HG02610 (cell line): ENCODE measurements around the gene TNFRSF6B.

Experiments
- ATAC-seq: cut with Tn5 transposase; IDR thresholded peaks from one replicate; pipeline ENCODE4 v1.9.1; 2021; ENCODE audit warnings: mild to moderate bottlenecking, moderate library complexity; ENCODE audit not compliant: unreplicated experiment

TNFRSF6B gene

GRCh38 chr20:63682384-63683139 is 13.9 kb upstream of the TNFRSF6B start:
- no peak for ATAC-seq

- no peak for ATAC-seq
These were observed 11.0 kb upstream of the TNFRSF6B start for GRCh38 chr20:63685269-63686026.

DNA sequence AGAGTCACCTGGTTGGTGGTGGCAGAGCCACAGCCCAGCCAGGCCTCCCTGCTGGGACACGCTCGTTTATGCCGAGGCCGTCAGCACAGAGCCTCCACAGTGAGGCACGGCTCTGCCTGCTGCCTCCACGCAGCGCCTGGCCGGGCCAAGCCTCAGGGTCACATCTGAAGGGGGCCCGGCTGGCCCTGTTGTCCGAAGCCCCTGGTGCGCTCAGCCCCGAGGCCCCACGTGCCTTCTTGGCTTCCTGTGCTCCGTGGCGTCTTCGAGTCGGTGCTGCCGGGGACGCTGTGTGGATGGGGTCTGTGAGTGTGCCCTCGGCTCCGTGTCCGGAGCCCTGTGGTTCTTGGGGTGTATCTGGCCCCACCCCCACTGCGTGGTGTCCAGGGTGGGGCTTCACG is 10.4 kb upstream of the TNFRSF6B start:
- no peak for ATAC-seq

GRCh38 chr20:63686492-63687321 is 9.7 kb upstream of the TNFRSF6B start:
- ATAC-seq = no peak

DNA sequence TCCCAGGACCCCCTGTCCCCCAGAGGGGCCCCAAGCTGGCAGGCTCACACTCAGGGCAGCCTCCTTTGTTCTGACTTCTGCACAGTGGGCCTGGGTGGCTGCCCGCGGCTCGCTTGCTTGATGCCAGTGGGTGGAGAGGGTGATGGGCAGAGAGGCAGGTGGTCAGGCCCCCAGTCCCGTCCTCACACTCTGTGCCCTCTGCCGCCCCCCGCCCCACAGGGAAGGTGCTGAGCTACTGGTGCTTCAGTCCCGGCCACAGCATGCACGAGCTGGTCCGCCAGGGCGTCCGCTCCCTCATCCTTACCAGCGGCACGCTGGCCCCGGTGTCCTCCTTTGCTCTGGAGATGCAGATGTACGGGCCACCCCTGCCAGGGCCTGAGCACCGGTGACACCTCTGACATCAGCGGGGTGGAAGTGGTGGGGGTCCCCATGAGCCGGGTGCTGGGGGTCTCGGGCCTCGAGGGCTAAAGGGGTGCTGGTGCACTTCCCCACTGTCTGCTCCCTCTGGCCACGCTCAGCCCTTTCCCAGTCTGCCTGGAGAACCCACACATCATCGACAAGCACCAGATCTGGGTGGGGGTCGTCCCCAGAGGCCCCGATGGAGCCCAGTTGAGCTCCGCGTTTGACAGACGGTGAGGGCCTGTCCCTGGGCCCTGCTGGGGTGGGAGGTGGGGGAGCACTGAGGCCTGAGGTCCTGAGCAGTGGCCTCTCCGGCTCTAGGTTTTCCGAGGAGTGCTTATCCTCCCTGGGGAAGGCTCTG is 8.9 kb upstream of the TNFRSF6B start:
- ATAC-seq = no peak

- no peak for ATAC-seq
These were observed 8.0 kb upstream of the TNFRSF6B start for GRCh38 chr20:63688228-63689045.

GRCh38 chr20:63689046-63690002 is 7.1 kb upstream of the TNFRSF6B start:
- no peak for ATAC-seq

DNA sequence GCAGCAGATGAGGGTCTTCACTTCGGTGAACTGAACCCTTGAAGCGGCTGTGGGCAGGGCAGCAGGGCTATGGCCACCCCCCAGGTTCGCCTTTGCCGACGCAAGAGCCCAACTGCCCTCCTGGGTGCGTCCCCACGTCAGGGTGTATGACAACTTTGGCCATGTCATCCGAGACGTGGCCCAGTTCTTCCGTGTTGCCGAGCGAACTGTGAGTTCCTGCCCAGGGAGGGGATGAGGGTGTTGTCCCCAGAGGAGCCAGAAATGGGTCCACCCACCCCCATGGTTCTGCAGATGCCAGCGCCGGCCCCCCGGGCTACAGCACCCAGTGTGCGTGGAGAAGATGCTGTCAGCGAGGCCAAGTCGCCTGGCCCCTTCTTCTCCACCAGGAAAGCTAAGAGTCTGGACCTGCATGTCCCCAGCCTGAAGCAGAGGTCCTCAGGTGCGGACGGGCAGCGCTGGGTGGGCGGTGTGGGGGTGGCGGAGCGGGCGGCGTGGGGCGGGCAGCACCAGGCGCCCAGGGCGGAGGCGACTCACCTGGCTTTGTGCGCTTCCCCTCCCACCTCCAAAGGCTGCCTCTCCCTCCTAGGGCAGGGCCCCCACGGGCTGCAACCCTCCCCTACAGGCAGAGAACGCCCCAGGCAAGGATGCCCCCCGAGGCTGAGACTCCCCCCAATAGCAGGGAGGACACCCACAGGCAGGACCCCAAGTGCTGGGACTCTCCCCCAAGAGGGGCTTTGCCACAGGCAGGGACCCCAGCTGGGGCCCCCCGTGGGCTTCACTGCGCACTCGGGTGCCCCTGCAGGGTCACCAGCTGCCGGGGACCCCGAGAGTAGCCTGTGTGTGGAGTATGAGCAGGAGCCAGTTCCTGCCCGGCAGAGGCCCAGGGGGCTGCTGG is 6.2 kb upstream of the TNFRSF6B start:
- ATAC-seq = no peak

- ATAC-seq = no peak
These were observed 5.3 kb upstream of the TNFRSF6B start for GRCh38 chr20:63690898-63691710.

DNA sequence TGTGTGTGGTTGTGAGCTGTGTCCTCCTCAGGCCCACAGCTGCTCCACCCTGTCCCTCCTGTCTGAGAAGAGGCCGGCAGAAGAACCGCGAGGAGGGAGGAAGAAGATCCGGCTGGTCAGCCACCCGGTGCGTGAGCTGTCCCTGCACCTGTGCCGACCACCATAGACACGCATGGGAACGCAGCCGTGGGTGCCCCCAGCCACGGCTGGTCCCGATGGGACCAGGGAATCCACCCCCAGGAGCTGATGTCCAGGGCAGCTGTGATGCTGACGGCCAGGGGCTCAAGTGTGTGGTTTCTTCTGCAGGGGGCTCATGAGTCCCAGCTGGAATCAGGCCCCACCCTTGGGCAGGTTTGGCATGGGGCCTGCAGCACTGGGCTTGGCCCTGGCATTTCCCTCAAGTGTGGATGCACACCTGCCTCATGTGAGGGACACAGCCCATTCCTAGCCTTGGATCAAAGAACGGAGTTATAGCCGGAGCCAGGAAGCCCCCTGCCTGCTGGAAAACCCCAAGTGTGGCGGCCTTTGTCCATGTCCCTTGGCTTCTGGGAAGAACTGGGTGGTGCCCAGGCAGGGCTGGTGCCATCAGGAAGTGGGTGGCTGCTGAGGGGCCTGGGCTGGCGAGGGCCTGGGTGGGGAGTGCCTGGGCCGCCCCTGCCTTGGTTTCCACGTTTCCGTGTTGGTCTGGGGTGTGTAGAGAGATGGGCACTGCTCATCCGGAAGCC is 4.6 kb upstream of the TNFRSF6B start:
- ATAC-seq = no peak

DNA sequence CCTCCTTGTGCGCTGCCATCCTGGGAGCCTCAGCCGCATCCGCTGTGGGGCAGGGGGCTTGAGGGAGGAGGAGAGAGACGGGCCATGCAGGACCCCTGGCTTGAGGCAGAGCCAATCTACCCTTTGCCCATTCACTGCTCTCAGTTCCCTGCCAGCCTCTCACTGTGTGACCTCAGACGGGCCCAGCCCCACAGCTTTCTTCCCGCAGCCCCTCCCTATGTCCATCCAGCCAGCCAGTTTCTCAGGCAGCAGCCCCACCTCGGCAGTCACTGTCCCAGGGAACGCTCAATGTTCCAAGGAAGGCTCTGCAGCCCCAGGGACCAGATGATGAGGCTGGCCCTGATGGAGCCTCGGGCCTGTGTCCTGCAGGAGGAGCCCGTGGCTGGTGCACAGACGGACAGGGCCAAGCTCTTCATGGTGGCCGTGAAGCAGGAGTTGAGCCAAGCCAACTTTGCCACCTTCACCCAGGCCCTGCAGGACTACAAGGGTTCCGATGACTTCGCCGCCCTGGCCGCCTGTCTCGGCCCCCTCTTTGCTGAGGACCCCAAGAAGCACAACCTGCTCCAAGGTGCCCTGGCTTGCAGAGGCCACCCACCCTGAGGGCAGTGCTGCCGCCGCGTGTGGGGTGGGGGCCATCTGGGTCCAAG is 3.9 kb upstream of the TNFRSF6B start:
- no peak for ATAC-seq

- no peak for ATAC-seq
These were observed 3.2 kb upstream of the TNFRSF6B start for GRCh38 chr20:63693083-63693732.

DNA sequence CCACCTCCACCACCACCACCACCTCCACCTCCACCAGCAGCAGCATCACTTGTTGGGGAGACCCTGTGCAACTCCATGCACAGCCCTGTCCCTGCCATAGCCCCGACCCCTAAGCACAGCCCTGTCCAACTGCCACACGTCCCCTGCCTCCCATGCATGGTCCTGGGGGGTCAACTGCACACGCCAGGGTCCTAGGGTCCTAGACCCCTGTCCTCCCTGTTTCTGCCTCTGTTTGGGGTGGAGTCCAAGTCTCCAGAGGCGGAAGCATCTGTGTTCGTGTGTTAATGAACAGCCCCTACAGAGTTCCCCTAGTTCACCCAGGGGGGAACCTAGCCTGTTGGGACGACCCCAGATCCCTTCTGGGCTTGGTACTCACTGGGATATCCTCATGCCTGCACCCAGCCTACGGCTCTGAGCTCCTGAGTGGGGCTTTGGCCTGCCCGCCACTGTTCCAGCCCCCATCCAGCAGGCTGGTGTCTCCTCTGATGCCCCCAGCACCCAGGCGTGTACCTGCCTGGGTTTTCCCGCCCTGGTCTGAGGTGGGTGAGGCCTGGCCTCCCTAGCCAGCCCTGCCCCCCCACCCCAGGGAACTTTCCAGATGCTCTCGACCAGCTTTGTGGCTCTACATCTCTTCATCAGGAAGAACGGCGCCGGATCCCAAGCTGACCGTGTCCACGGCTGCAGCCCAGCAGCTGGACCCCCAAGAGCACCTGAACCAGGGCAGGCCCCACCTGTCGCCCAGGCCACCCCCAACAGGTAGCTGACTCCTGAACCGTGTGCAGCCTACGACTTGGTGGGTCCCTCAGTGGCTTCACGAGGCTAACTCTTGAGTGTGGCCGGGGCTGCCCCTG is 2.5 kb upstream of the TNFRSF6B start:
- ATAC-seq = no peak
